PFSK-1 (cell line): ENCODE measurements around the gene INPP4B.

Experiments
- FOXP2 ChIP-seq: optimal IDR thresholded peaks from 2 replicates; pipeline ENCODE3; 2011; ENCODE audit warnings: borderline replicate concordance, control low read depth, inconsistent platforms; ENCODE audit not compliant: insufficient read depth; ENCODE audit errors: extremely low read length, extremely low read depth
- POLR2AphosphoS5 ChIP-seq: IDR thresholded peaks from 2 replicates; pipeline ENCODE4 v1.6.1; 2012; ENCODE audit warnings: low read depth, mild to moderate bottlenecking, control low read depth, low read length, moderate library complexity
- SIN3A ChIP-seq: IDR thresholded peaks from 2 replicates; pipeline ENCODE4 v1.6.1; 2012; ENCODE audit warnings: mild to moderate bottlenecking, low read length, moderate library complexity, borderline replicate concordance; ENCODE audit not compliant: insufficient read depth
- TAF1 ChIP-seq: IDR thresholded peaks from 2 replicates; pipeline ENCODE4 v1.6.1; 2012; ENCODE audit warnings: low read length, control low read depth, borderline replicate concordance; ENCODE audit not compliant: insufficient read depth
- TF ChIP-seq, protein P1 (sequence below), 2 experiments: IDR thresholded peaks; 2 replicates each; pipeline versions ENCODE4 v1.6.1 to v1.8.0; 2011 to 2012; ENCODE audit warnings: low read depth in 2 of 2, low read length in 2 of 2, control low read depth in 1 of 2, inconsistent platforms in 1 of 2, mild to moderate bottlenecking in 1 of 2, moderate library complexity in 1 of 2; ENCODE audit not compliant: insufficient read depth in 1 of 2

INPP4B gene

DNA sequence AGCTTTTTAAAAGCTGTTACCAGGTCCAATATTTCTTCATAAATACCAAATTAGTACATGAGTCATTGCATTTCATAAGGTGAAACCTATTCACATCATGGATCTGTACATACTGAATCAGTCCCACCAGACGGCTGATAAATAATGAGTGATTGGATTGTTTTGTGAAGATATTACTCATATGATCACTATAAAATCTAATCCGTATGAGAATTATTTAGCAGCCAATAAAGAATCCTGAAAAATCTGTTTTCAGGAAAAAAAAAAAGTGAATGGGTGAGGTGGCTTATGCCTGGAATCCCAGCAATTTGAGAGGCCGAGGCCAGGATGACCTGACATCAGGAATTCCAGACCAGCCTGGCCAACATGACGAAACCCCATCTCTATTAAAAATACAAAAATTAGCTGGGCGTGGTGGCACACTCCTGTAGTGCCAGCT is 438.1 kb downstream of the INPP4B start:
- TF ChIP-seq SIN3A (no peak), TAF1 (no peak), FOXP2 (no peak), POLR2AphosphoS5 (no peak)
- TF ChIP-seq, protein P1, sequence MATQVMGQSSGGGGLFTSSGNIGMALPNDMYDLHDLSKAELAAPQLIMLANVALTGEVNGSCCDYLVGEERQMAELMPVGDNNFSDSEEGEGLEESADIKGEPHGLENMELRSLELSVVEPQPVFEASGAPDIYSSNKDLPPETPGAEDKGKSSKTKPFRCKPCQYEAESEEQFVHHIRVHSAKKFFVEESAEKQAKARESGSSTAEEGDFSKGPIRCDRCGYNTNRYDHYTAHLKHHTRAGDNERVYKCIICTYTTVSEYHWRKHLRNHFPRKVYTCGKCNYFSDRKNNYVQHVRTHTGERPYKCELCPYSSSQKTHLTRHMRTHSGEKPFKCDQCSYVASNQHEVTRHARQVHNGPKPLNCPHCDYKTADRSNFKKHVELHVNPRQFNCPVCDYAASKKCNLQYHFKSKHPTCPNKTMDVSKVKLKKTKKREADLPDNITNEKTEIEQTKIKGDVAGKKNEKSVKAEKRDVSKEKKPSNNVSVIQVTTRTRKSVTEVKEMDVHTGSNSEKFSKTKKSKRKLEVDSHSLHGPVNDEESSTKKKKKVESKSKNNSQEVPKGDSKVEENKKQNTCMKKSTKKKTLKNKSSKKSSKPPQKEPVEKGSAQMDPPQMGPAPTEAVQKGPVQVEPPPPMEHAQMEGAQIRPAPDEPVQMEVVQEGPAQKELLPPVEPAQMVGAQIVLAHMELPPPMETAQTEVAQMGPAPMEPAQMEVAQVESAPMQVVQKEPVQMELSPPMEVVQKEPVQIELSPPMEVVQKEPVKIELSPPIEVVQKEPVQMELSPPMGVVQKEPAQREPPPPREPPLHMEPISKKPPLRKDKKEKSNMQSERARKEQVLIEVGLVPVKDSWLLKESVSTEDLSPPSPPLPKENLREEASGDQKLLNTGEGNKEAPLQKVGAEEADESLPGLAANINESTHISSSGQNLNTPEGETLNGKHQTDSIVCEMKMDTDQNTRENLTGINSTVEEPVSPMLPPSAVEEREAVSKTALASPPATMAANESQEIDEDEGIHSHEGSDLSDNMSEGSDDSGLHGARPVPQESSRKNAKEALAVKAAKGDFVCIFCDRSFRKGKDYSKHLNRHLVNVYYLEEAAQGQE (IDR thresholded peaks at IDR 0.05; ENCODE audit: insufficient read depth in 1 of 2, low read depth in 2 of 2, low read length in 2 of 2), result no peak

DNA sequence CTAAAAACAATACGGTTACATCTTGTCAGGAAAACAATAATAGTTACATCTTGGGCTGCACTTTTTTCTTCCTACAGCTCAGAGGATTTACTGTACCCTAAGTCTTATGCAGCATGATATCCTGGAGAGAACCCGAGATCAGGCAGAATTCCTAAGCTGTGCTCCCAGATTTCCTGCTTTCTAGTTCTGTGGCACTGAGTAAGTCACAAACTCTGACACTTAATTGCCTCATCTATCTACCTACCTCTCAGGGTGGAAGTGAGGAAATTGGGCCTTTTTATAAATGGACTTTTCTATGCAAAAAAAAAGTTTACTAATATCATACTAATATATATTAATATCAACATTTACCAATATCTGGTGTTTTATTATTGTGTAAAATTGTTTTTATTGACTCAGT is 438.5 kb downstream of the INPP4B start:
- no peak for TF ChIP-seq SIN3A
- no peak for TF ChIP-seq FOXP2
- TF ChIP-seq POLR2AphosphoS5, result no peak
- TF ChIP-seq, protein P1 (IDR thresholded peaks at IDR 0.05; ENCODE audit: insufficient read depth in 1 of 2, low read depth in 2 of 2, low read length in 2 of 2), result no peak
- TF ChIP-seq TAF1, result no peak

DNA sequence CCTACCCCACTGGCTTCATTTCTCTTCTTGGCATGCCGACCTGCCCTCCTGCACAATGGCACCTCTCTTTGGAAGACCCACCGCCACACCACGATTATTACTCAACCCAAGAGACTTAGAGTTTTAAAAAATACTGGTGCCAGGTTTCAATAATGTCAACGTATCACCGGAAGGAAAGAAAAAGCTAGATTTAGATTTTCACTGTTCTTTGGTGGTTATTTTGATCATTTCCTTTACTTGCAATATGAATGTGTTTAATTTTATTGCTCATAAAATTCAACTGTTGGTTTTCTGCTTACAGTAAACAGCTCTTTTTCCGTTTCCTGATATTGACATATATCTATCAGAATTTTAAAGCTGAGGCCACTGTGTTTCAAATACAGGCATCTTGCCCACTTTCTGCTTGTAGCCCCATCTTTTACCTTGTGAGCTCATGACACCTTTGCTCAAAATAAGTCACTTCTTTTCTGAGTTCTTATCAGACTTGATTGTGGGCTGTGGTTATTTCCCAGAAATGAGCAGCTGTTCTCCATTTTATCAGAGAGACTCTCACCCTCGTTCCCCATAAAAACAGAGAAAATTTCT is 439.1 kb downstream of the INPP4B start:
- TF ChIP-seq TAF1 (no peak), SIN3A (no peak), FOXP2 (no peak), POLR2AphosphoS5 (no peak)
- TF ChIP-seq, protein P1 (IDR thresholded peaks at IDR 0.05; ENCODE audit: insufficient read depth in 1 of 2, low read depth in 2 of 2, low read length in 2 of 2), result no peak

DNA sequence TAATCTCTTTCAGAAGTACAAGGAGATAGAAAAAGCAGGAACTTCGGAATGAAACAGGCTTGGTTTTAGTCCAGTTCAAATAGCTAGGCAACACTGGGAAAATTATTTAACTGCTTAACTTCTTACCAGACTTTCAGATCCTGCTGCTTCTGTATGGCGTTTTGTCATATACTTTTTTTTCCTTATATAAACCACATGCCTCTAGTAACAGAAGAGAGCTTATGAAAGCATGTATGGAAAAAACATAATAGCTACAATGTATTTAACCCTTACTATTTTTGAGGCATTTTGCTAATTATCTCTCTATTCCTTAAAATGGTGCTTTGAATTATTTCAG is 439.6 kb downstream of the INPP4B start:
- TF ChIP-seq SIN3A (no peak), FOXP2 (no peak), TAF1 (no peak), POLR2AphosphoS5 (no peak)
- TF ChIP-seq, protein P1 (IDR thresholded peaks at IDR 0.05; ENCODE audit: insufficient read depth in 1 of 2, low read depth in 2 of 2, low read length in 2 of 2), result no peak
